Heart left ventricle (tissue), 13 donors: ENCODE measurements around the gene MYL9.

Experiments
- CTCF ChIP-seq, 12 donors: fragments of 200-600 bp; sonication (generic) in 4 of 12; IDR thresholded peaks; one replicate each; pipeline versions ENCODE4 v1.5.0 to v1.8.0; 2018 to 2022; ENCODE audit warnings: antibody characterized with exemption in 12 of 12, mild to moderate bottlenecking in 5 of 12
- POLR2A ChIP-seq, 2 donors: fragments of 450-650 bp; IDR thresholded peaks; one replicate each; pipeline ENCODE4 v1.6.1; 2017; ENCODE audit warnings: antibody characterized with exemption in 2 of 2, mild to moderate bottlenecking in 2 of 2, moderate library complexity in 2 of 2
- donor health status: ischemic (EF 13 %, LVEDD 7.1; RV severe dilation, severe dysfunction).
- donor health status: DM: no; HTN: yes; CAD: no.
- donor health status: DM: no; HTN: no; CAD: no.
- donor health status: ischemic (EF 25% LVEDD 6.9; RV normal size, moderate dysfunction).
- donor health status: ischemic (EF 25% LVEDD 5.7; RV mildly dilated, moderate dysfunction).
- donor health status: ischemic (EF 35%, LVEDD 5.7; RV mildly dilated, moderate dysfunction).
- donor health status: nonischemic (EF 11% LVEDD 7.7; RV severe dilation, severe dysfunction).
- donor health status: DM: yes; HTN: yes; CAD: no.
- donor health status: PGD.
- donor health status: ischemic (EF 29% LVEDD 5.4; RV normal size, mild dysfunction).
- donor health status: nonischemic (EF 23%, LVEDD 6.1; RV moderate dilation, normal function).

GRCh38 chr20:36532388-36532787, 8.9 kb upstream of the MYL9 start:
- no peak for TF ChIP-seq CTCF (IDR thresholded peaks at IDR 0.05)
- no peak for TF ChIP-seq POLR2A (IDR thresholded peaks at IDR 0.05)
